SU-DHL-6 (cell line): Measurements from ENCODE around the gene FUT4.

Experiments
- CTCF ChIP-seq: fragments of 200-600 bp; sonication (generic); IDR thresholded peaks from one replicate; pipeline ENCODE4 v1.5.1; 2017; ENCODE audit warnings: antibody characterized with exemption, mild to moderate bottlenecking, low read length, moderate library complexity; ENCODE audit not compliant: insufficient read depth, poor library complexity, severe bottlenecking
- EZH2phosphoT487 ChIP-seq: fragments of 200-600 bp; sonication (generic), shearing (Covaris generic); conservative IDR thresholded peaks from 2 replicates; pipeline ENCODE4 v1.6.1; 2018; ENCODE audit warnings: mild to moderate bottlenecking, antibody characterized with exemption, low read length, moderate library complexity, mixed read lengths

DNA sequence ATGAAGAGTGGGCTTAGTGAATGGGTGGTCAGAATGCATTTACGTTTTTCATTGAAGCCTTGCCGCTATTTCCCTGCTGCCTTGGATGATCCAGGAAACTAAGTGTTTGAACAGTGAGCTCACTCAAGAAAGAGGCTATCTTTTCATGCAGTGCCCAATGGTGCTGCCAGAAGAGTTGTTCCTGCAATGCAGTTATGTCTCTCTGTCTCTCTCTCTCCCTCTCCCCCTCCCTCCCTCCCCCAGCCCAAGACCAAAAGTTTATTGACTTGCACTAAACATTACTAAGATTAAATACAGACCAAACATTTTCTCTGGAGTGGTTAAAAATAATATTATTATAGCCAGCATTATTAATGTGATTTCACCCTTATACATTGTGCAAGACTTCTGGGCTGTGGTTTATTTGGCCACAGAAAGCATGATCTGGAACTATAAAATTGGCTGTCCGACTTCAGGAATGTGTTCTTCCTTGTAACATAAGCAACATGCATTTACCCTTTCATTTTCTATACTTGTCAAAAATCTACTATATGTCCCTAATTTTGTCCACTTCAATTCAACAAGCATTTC, 6.6 kb upstream of the FUT4 start:
- TF ChIP-seq CTCF = no peak
- TF ChIP-seq EZH2phosphoT487 = no peak
